CD14-positive monocyte (primary cell): ENCODE data around the gene SLC26A4. TPM values are rescaled to one million over a fixed set of nuclear protein-coding genes. Genes with fewer than 3 reads are reported as not detected.

Source experiments
- DNase-seq, 3 donors: peaks; one replicate each; pipeline ENCODE4 v3.0.0-alpha.2; 2011 to 2022
- H2AFZ ChIP-seq: 2 replicates; pipeline ENCODE4 v1.6.0; 2012; ENCODE audit warnings: mild to moderate bottlenecking, low read depth, low read length, inconsistent platforms; ENCODE audit not compliant: insufficient read depth, poor library complexity, severe bottlenecking
- H3K27ac ChIP-seq, 2 donors: 1 replicate in 1 of 2; 2 replicates in 1 of 2; pipeline ENCODE4 v1.5.1; 2012 to 2013; ENCODE audit warnings: low read length in 2 of 2, control low read depth in 1 of 2, inconsistent platforms in 1 of 2, low read depth in 1 of 2, mild to moderate bottlenecking in 1 of 2
- H3K27me3 ChIP-seq, 2 donors: one replicate each; pipeline versions ENCODE4 v1.6.0 to v1.6.1; 2011 to 2013; ENCODE audit warnings: low read length in 2 of 2; ENCODE audit not compliant: control insufficient read depth in 2 of 2, insufficient read depth in 2 of 2
- H3K36me3 ChIP-seq, 2 donors: replicated peaks in 1 of 2; 1 replicate in 1 of 2; 2 replicates in 1 of 2; pipeline versions ENCODE4 v1.5.1 to v1.6.1; 2012 to 2013; ENCODE audit warnings: low read length in 2 of 2, control low read depth in 1 of 2, inconsistent platforms in 1 of 2, mild to moderate bottlenecking in 1 of 2; ENCODE audit not compliant: insufficient read depth in 2 of 2, control insufficient read depth in 1 of 2
- H3K4me1 ChIP-seq, 2 donors: 1 replicate in 1 of 2; 2 replicates in 1 of 2; pipeline versions ENCODE4 v1.5.1 to v1.6.1; 2012 to 2013; ENCODE audit warnings: low read length in 2 of 2, control low read depth in 1 of 2, inconsistent platforms in 1 of 2, mild to moderate bottlenecking in 1 of 2, moderate library complexity in 1 of 2; ENCODE audit not compliant: insufficient read depth in 2 of 2, control insufficient read depth in 1 of 2
- H3K4me2 ChIP-seq: replicated peaks from 2 replicates; pipeline ENCODE3; 2012; ENCODE audit warnings: low read length, moderate library complexity, mild to moderate bottlenecking; ENCODE audit not compliant: poor library complexity, severe bottlenecking; ENCODE audit errors: extremely low read depth
- H3K4me3 ChIP-seq, 3 experiments: fragments of 200-600 bp in 1 of 3; sonication (generic) in 1 of 3; replicated peaks in 1 of 3; 1 replicate in 2 of 3; 2 replicates in 1 of 3; pipeline ENCODE4 v1.5.1; 2011 to 2013; ENCODE audit warnings: low read length in 3 of 3, mild to moderate bottlenecking in 3 of 3, control low read depth in 2 of 3, low read depth in 2 of 3, inconsistent platforms in 1 of 3, moderate library complexity in 1 of 3
- H3K79me2 ChIP-seq: 2 replicates; pipeline ENCODE4 v1.6.0; 2012; ENCODE audit warnings: mild to moderate bottlenecking, control low read depth, inconsistent platforms, low read length, moderate library complexity; ENCODE audit not compliant: insufficient read depth
- H3K9ac ChIP-seq: 2 replicates; pipeline ENCODE4 v1.6.0; 2017; ENCODE audit warnings: low read length, mild to moderate bottlenecking; ENCODE audit not compliant: insufficient read depth, poor library complexity, severe bottlenecking
- H3K9me3 ChIP-seq, 2 donors: replicated peaks in 1 of 2; 1 replicate in 1 of 2; 2 replicates in 1 of 2; pipeline versions ENCODE4 v1.5.1 to v1.6.1; 2012 to 2013; ENCODE audit warnings: low read length in 2 of 2, control low read depth in 1 of 2; ENCODE audit not compliant: control insufficient read depth in 1 of 2, insufficient read depth in 1 of 2
- H4K20me1 ChIP-seq: 2 replicates; pipeline ENCODE4 v1.6.0; 2012; ENCODE audit warnings: mild to moderate bottlenecking, low read length, control low read depth, moderate library complexity; ENCODE audit not compliant: insufficient read depth
- H3K27ac Mint-ChIP-seq, 7 donors: one replicate each; pipeline ENCODE4 v1.8.0; 2020; ENCODE audit warnings: mild to moderate bottlenecking in 7 of 7, mixed read lengths in 7 of 7, moderate library complexity in 6 of 7, inconsistent platforms in 2 of 7
- H3K27me3 Mint-ChIP-seq, 3 donors: one replicate each; pipeline ENCODE4 v1.8.0; 2021 to 2022; ENCODE audit warnings: low read depth in 3 of 3, mild to moderate bottlenecking in 3 of 3, mixed read lengths in 3 of 3, moderate library complexity in 3 of 3, inconsistent platforms in 1 of 3
- H3K36me3 Mint-ChIP-seq, 2 donors: one replicate each; pipeline ENCODE4 v1.8.0; 2020; ENCODE audit warnings: mixed read lengths in 2 of 2, inconsistent platforms in 1 of 2, mild to moderate bottlenecking in 1 of 2
- H3K4me1 Mint-ChIP-seq: one replicate; pipeline ENCODE4 v1.8.0; 2020; ENCODE audit warnings: mild to moderate bottlenecking, mixed read lengths
- H3K4me3 Mint-ChIP-seq, 2 donors: one replicate each; pipeline ENCODE4 v1.8.0; 2020; ENCODE audit warnings: mild to moderate bottlenecking in 2 of 2, mixed read lengths in 2 of 2, moderate library complexity in 1 of 2
- H3K9me3 Mint-ChIP-seq, 7 donors: one replicate each; pipeline ENCODE4 v1.8.0; 2020 to 2022; ENCODE audit warnings: mixed read lengths in 7 of 7, mild to moderate bottlenecking in 6 of 7, moderate library complexity in 6 of 7, inconsistent platforms in 2 of 7
- CTCF ChIP-seq: fragments of 200-600 bp; IDR thresholded peaks from one replicate; pipeline ENCODE4 v1.8.0; 2022; ENCODE audit warnings: antibody characterized with exemption, mild to moderate bottlenecking
- WGBS: methylation state at CpG from one replicate; pipeline ENCODE4 v1.1.5; 2013; ENCODE audit warnings: missing lambda C conversion rate; ENCODE audit not compliant: insufficient coverage; 5-methylcytosine and 5-hydroxymethylcytosine counted together
- intact Hi-C, 2 donors: fragments of 100-400 bp; cut with micrococcal nuclease; formaldehyde crosslinking; loops; one replicate each; pipeline versions ENCODE4 v1.15.0 to v1.15.1; 2023
- polyA plus RNA-seq, 3 donors: library from polyadenylated mRNA; depleted of rRNA in 1 of 3; unstranded in 2 of 3; stranded (reverse) in 1 of 3; fragments of 300-500 nt in 2 of 3; fragments of >200 nt in 1 of 3; fragmentation: Illumina TruSeq in 2 of 3; gene quantifications; 1 replicate in 2 of 3; 2 replicates in 1 of 3; pipeline ENCODE4 v1.2.3, GENCODE V29; 2012 to 2021
- small RNA-seq: library from RNA; depleted of rRNA; stranded (forward); fragments of <200 nt; gene quantifications from one replicate; pipeline ENCODE3, GENCODE V24; 2012; ENCODE audit warnings: low read depth; ENCODE audit not compliant: insufficient read length

The SLC26A4 gene
- polyA plus RNA-seq, 3 donors: 0.10 to 0.12 TPM; not detected in 1

GRCh38 chr7:107767391-107767790, 106.8 kb downstream of the SLC26A4 start:
- intact Hi-C loops: no loop called here
- Histone ChIP-seq H3K27ac (no peak overlapping the region), H3K4me2 (no peak overlapping the region), H3K4me1 (no peaks in the 10 kb centered on the region), H3K4me3 (no peak overlapping the region), H2AFZ (no peak overlapping the region), H3K36me3 (no peaks in the 10 kb centered on the region), H3K27me3 (no peaks in the 10 kb centered on the region), H3K79me2 (no peaks in the 10 kb centered on the region), H3K9ac (no peak overlapping the region), H4K20me1 (no peaks in the 10 kb centered on the region), H3K9me3 (no peaks in the 10 kb centered on the region)
- no CpG with 5 or more reads among the region's 2 CpGs for WGBS
- H3K9me3 Mint-ChIP-seq: no peaks in the 10 kb centered on the region
- H3K27ac Mint-ChIP-seq: no peak overlapping the region
- TF ChIP-seq CTCF: no peak
- H3K36me3 Mint-ChIP-seq: no peaks in the 10 kb centered on the region
- peaks cover 0 to 3% (median 2%) of the 10 kb centered on the region in 3 donors for H3K27me3 Mint-ChIP-seq
- DNase-seq: no peak
- no peak overlapping the region for H3K4me3 Mint-ChIP-seq
- H3K4me1 Mint-ChIP-seq: no peaks in the 10 kb centered on the region

Small RNAs within 50 kb of the gene (small RNA-seq; reads per million reads assigned to genes)
- gene BANF1P5: not detected

Other genes starting within 250 kb of the SLC26A4 start
- under 1 TPM in 1 of 3 donors, not detected in 2; 0.18 TPM for gene GPR22, start 190.8 kb upstream of the SLC26A4 start, polyA plus RNA-seq
- gene COG5, start 96.9 kb upstream of the SLC26A4 start, polyA plus RNA-seq: 10 to 100 TPM; 12.7 to 29.0 (median 28.1) TPM
- gene DUS4L, start 96.9 kb upstream of the SLC26A4 start, polyA plus RNA-seq: 1 to 10 TPM; 1.6 to 2.3 (median 1.7) TPM
- 10 to 100 TPM; 35.2 to 76.0 (median 58.8) TPM for gene BCAP29, start 80.6 kb upstream of the SLC26A4 start, polyA plus RNA-seq
- gene CBLL1, start 83.3 kb downstream of the SLC26A4 start, polyA plus RNA-seq: 10 to 100 TPM; 15.7 to 26.9 (median 20.6) TPM
- gene SLC26A3, start 142.4 kb downstream of the SLC26A4 start, polyA plus RNA-seq: not detected
- gene DLD, start 230.4 kb downstream of the SLC26A4 start, polyA plus RNA-seq: 10 to 100 TPM; 54.5 to 73.6 (median 70.1) TPM